Tibial nerve (tissue), 4 donors: Measurements from ENCODE around the gene NEUROG2. TPM values are rescaled to one million over a fixed set of nuclear protein-coding genes. Genes with fewer than 3 reads are reported as not detected.

Experiments used
- DNase-seq, 2 donors: peaks; one replicate each; pipeline ENCODE4 v3.0.0-alpha.2; 2019; ENCODE audit warnings: low spot score in 2 of 2
- H3K27ac ChIP-seq, 4 donors: fragments of 200-600 bp; sonication (generic) in 3 of 4; one replicate each; pipeline ENCODE4 v1.5.1; 2017 to 2019; ENCODE audit warnings: mild to moderate bottlenecking in 1 of 4
- H3K27me3 ChIP-seq, 2 donors: fragments of 200-600 bp; sonication (generic) in 1 of 2; one replicate each; pipeline versions ENCODE4 v1.5.1 to v1.6.0; 2017 to 2019
- H3K36me3 ChIP-seq, 3 donors: fragments of 200-600 bp; sonication (generic); one replicate each; pipeline ENCODE4 v1.5.1; 2018 to 2019
- H3K4me1 ChIP-seq, 4 donors: fragments of 200-600 bp; sonication (generic) in 3 of 4; one replicate each; pipeline ENCODE4 v1.5.1; 2017 to 2019
- H3K4me3 ChIP-seq, 4 donors: fragments of 200-600 bp; sonication (generic) in 3 of 4; one replicate each; pipeline ENCODE4 v1.5.1; 2017 to 2019; ENCODE audit warnings: mild to moderate bottlenecking in 1 of 4, moderate library complexity in 1 of 4
- H3K9me3 ChIP-seq, 4 donors: fragments of 200-600 bp; sonication (generic) in 3 of 4; one replicate each; pipeline ENCODE4 v1.5.1; 2017 to 2019
- EP300 ChIP-seq, 2 donors: sonication (generic); formaldehyde crosslinking; IDR thresholded peaks; one replicate each; pipeline ENCODE4 v1.6.1; 2017; ENCODE audit warnings: antibody characterized with exemption in 2 of 2, mild to moderate bottlenecking in 1 of 2
- POLR2A ChIP-seq, 2 donors: fragments of 450-650 bp; IDR thresholded peaks; one replicate each; pipeline ENCODE4 v1.6.1; 2017; ENCODE audit warnings: antibody characterized with exemption in 2 of 2, mild to moderate bottlenecking in 2 of 2, moderate library complexity in 2 of 2
- WGBS, 2 donors: methylation state at CpG; one replicate each; pipeline ENCODE4 v1.1.5; 2018; 5-methylcytosine and 5-hydroxymethylcytosine counted together
- total RNA-seq, 4 donors: library from RNA; depleted of rRNA; stranded (reverse); fragments of >200 nt; gene quantifications; one replicate each; pipeline ENCODE4 v1.1.0, GENCODE V29; 2016
- TF ChIP-seq, protein P1 (sequence below), 5 experiments: fragments of 200-600 bp in 3 of 5; fragments of 450-650 bp in 2 of 5; sonication (generic) in 3 of 5; IDR thresholded peaks; one replicate each; pipeline ENCODE4 v1.5.1; 2016 to 2019; ENCODE audit warnings: antibody characterized with exemption in 5 of 5, mild to moderate bottlenecking in 3 of 5, moderate library complexity in 2 of 5

Gene NEUROG2
- total RNA-seq, 4 donors from 2014 or later = not detected

DNA sequence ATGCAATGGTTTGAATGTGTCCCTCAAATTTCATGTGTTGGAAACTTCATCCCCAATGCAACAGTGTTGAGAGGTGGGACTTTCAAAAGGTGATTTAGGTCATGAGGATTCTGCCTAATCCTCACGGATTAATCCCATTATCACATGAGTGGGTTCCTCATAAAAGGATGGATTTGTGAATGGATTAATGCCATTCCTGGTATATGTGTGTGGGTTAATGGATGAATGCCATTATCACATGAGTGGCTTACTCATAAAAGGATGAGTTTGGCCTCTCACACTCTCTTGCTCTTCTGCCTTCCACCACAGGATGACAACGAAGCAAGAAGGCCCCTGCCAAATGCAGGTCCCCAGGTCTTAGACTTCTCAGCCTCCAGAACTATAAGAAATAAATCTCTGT, 30.5 kb upstream of the NEUROG2 start:
- 76 to 84% methylated on average over 2 of the region's 2 CpGs for WGBS, 2 donors
- H3K27ac ChIP-seq = no peak overlapping the region
- no peak for DNase-seq
- H3K4me1 ChIP-seq = no peaks in the 10 kb centered on the region
- H3K9me3 ChIP-seq = no peaks in the 10 kb centered on the region
- H3K4me3 ChIP-seq = no peak overlapping the region
- no peaks in the 10 kb centered on the region for H3K27me3 ChIP-seq
- H3K36me3 ChIP-seq = peaks cover 0 to 6% (median 0%) of the 10 kb centered on the region in 3 donors
- TF ChIP-seq EP300 (IDR thresholded peaks at IDR 0.05) = no peak
- no peak for TF ChIP-seq POLR2A (IDR thresholded peaks at IDR 0.05)
- TF ChIP-seq, protein P1, sequence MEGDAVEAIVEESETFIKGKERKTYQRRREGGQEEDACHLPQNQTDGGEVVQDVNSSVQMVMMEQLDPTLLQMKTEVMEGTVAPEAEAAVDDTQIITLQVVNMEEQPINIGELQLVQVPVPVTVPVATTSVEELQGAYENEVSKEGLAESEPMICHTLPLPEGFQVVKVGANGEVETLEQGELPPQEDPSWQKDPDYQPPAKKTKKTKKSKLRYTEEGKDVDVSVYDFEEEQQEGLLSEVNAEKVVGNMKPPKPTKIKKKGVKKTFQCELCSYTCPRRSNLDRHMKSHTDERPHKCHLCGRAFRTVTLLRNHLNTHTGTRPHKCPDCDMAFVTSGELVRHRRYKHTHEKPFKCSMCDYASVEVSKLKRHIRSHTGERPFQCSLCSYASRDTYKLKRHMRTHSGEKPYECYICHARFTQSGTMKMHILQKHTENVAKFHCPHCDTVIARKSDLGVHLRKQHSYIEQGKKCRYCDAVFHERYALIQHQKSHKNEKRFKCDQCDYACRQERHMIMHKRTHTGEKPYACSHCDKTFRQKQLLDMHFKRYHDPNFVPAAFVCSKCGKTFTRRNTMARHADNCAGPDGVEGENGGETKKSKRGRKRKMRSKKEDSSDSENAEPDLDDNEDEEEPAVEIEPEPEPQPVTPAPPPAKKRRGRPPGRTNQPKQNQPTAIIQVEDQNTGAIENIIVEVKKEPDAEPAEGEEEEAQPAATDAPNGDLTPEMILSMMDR (IDR thresholded peaks at IDR 0.05) = no peak

DNA sequence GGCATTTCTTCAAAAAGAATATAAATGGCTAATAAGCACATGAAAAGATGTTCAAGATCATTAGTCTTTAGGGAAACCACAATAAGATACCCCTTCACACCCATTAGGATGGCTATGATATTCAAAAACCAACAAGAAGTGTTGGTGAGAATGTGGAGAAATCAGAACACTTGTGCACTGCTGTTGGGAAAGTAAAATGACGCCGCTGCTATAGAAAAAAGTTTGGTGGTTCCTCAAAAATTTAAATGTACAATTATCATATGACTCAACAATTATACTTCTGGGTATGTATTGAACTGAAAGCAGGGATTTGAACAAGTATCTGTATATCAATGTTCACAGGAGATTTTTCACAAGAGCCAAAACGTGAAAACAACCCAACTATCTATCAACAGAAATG, 29.4 kb upstream of the NEUROG2 start:
- TF ChIP-seq EP300 (IDR thresholded peaks at IDR 0.05) = no peak
- no peak for TF ChIP-seq POLR2A (IDR thresholded peaks at IDR 0.05)
- TF ChIP-seq, protein P1 (IDR thresholded peaks at IDR 0.05) = no peak
- DNase-seq = no peak
- H3K4me1 ChIP-seq = no peaks in the 10 kb centered on the region
- no peak overlapping the region for H3K27ac ChIP-seq
- no peaks in the 10 kb centered on the region for H3K27me3 ChIP-seq
- peaks cover 0 to 6% (median 0%) of the 10 kb centered on the region in 3 donors for H3K36me3 ChIP-seq
- WGBS, 2 donors = 85 to 92% methylated on average over 3 of the region's 3 CpGs
- no peaks in the 10 kb centered on the region for H3K9me3 ChIP-seq
- H3K4me3 ChIP-seq = no peak overlapping the region

DNA sequence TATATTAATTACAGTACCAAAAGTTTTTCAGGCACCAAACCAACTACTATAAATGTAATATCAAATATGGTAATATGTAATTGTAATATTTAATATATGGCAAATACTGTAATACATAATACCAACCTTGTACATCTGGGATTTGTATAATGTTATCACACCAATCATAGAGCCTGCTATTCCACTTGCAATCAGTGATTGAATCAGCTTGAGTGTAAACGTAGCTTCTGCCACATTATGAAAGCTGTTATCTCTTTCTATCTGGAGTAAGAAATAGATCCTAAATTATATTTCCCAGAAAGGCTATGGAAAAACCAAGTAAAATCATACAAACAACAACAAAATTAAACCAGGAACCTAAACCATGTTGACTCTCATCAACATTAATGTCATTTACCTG, 24.7 kb upstream of the NEUROG2 start:
- no peak for TF ChIP-seq POLR2A (IDR thresholded peaks at IDR 0.05)
- TF ChIP-seq EP300 (IDR thresholded peaks at IDR 0.05) = no peak
- TF ChIP-seq, protein P1 (IDR thresholded peaks at IDR 0.05) = no peak
- Histone ChIP-seq H3K4me1 (no peaks in the 10 kb centered on the region), H3K36me3 (no peaks in the 10 kb centered on the region), H3K27ac (no peak overlapping the region), H3K9me3 (no peaks in the 10 kb centered on the region), H3K27me3 (no peaks in the 10 kb centered on the region), H3K4me3 (no peak overlapping the region)
- no peak for DNase-seq
- 90 to 92% methylated on average over 1 of the region's 1 CpG for WGBS, 2 donors

DNA sequence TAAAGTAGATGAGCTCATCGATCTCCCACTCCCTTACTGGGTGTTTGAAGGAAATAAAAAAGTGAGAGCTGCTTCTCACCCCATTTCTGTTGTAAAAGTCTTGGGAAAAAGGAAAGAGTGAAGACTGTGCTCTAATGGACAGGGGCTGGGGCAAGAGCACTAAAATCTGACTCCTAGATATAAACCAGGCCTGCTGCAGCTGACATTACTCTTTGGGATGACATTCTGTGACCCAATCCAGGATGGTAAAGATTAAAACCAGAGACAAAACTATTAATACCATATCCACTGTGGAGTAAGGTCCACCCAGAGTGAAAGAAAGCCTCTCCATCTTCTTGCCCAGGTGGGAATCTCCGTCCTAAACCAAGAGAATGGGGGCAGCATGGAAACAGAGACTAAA, 20.1 kb upstream of the NEUROG2 start:
- Histone ChIP-seq H3K9me3 (no peaks in the 10 kb centered on the region), H3K4me1 (no peaks in the 10 kb centered on the region), H3K27me3 (no peaks in the 10 kb centered on the region), H3K4me3 (no peak overlapping the region), H3K36me3 (no peaks in the 10 kb centered on the region), H3K27ac (no peak overlapping the region)
- DNase-seq = no peak
- TF ChIP-seq, protein P1 (IDR thresholded peaks at IDR 0.05) = no peak
- TF ChIP-seq EP300 (IDR thresholded peaks at IDR 0.05) (no peak), POLR2A (IDR thresholded peaks at IDR 0.05) (no peak)
- WGBS, 2 donors = 80 to 85% methylated on average over 2 of the region's 2 CpGs

DNA sequence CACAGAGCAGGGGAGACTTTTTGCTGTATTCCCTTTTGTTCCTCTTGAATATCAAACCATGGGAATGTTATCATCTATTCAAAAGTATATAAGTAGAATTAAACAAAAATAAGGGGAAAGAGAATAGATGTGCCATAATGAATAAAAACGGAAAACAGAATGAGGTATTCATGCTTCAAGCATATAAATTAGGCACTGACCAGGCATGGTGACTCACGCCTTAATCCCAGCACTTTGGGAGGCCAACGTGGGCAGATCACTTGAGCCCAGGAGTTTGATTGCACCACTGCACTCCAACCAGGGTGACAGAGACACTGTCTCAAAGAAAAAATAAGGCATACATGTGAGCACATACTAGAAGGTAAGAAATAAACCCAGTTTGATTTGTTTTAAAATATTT, 16.3 kb upstream of the NEUROG2 start:
- TF ChIP-seq, protein P1 (IDR thresholded peaks at IDR 0.05) = no peak
- TF ChIP-seq POLR2A (IDR thresholded peaks at IDR 0.05) (no peak), EP300 (IDR thresholded peaks at IDR 0.05) (no peak)
- H3K9me3 ChIP-seq = no peaks in the 10 kb centered on the region
- H3K4me1 ChIP-seq = no peaks in the 10 kb centered on the region
- no peaks in the 10 kb centered on the region for H3K36me3 ChIP-seq
- WGBS, 2 donors = 60 to 63% methylated on average over 3 of the region's 3 CpGs
- no peak overlapping the region for H3K4me3 ChIP-seq
- peaks cover 0 to 10% of the 10 kb centered on the region in 2 donors for H3K27me3 ChIP-seq
- no peak overlapping the region for H3K27ac ChIP-seq
- no peak for DNase-seq
